SK-MEL-5 (cell line): ENCODE measurements around the gene HOXC4. TPM values are rescaled to one million over a fixed set of nuclear protein-coding genes. Genes with fewer than 3 reads are reported as not detected.
A peak's percentile ranks its signal among the peaks of the same experiment; 100 is the strongest.
"Not testable (repeated sequence)": the region's sequence is repeated elsewhere in the genome, so short reads cannot be mapped to it uniquely, and the experiment has no call there.

Experiments
- DNase-seq: peaks from one replicate; pipeline ENCODE4 v3.0.0-alpha.2; 2016; ENCODE audit warnings: low read depth, low spot score
- in situ Hi-C: cut with HindIII; loops from 2 replicates; pipeline ENCODE4 v1.10.0; 2016; ENCODE audit warnings: low sequenced_read_pairs, high pct_unique_total_duplicates, low pct_unique_long_range_greater_than_20kb
- total RNA-seq: library from RNA; depleted of rRNA; stranded (reverse); fragments of >200 nt; shearing (Covaris generic); gene quantifications from 2 replicates; pipeline ENCODE4 v1.2.3, GENCODE V29; 2014

The HOXC4 gene
- total RNA-seq, 1 experiment from 2014 or later, result 2.4 TPM

DNA sequence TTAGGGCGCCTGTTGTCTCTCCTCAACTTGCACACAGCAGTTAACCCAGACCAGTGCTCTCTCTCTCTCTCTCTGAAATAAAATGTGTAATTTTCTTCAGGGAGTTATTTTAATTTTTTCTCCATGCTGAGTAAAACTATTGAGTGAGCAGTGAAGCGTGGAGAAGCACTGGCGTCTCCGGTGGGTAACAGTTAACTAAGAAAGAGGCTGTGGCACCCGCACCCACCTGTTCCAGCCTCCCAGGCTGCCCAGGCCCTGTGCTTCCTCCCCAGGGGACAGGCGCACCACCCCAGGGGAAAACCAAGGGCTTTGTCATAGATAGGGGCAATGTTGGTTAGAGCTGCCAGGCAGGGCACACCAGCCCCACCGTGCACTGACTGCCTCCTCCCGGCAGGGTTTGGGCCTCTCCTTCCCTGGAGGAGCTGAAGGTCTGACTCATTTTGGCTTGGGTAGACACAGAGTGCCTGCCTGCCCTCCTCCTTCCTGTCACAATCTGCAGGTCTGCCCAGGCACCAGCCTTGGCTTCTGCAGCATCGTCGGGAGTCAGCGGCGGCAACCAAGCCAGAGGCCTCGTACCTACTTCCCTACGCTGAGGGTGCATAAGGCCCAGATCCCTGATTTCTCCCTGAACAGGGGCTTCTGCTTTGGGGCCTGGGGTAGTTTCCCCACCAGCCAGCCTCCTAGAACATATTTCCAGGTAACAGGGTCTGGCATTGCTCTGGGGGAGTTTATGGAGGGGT is 16.8 kb upstream of the HOXC4 start:
- in situ Hi-C loops, result no loop called here
- peak; percentile 25 for DNase-seq

DNA sequence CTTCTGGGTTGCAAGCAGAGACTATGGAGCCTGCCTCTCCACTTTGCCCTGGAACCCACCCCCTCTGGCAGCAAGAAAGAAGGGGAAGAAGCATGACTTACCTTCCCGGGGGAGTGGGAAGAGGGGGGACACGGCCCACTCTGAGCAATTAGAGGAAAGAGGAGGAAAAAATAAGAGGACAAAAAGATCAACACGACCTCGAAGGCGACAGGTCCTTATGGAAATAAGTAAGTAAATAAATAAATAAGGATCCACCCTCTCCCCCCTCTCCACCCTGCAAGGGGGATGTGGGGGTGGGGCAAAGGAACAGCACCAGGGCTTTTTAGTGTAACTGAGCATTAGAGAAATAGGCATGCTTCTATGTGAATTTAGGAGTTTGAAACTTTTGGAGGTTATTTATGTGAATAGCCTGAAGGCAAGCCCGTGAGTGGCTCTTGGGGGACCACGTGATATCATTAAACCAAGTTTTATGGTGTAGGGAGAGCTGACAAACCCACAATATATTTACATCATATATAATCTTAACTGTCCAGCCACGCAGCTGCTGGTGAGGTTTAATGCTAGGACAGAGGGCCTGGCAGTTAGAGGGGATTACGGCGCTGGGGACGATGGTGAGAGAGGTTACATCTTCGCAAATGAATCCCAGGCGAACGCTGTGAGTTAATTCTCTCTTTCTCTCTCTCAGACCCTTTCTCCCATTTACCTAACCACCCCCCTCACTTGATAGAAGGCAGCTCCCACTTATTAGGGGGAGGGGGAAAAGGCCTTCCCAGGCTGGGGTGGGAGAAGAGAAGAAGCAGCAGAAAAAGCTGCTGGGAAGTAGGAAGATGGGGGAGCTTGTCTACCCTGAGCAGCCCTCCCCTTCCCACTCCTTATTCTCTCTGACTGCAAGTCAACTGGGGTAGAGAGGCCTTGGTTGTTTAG is 16.0 kb upstream of the HOXC4 start:
- in situ Hi-C loops, result no loop called here

GRCh38 chr12:54038284-54038870 is 15.3 kb upstream of the HOXC4 start:
- in situ Hi-C loops, result no loop called here
- DNase-seq, result no peak

More for the DNA sequence above, 16.0 kb upstream of the HOXC4 start:
- DNase-seq, result no peak

DNA sequence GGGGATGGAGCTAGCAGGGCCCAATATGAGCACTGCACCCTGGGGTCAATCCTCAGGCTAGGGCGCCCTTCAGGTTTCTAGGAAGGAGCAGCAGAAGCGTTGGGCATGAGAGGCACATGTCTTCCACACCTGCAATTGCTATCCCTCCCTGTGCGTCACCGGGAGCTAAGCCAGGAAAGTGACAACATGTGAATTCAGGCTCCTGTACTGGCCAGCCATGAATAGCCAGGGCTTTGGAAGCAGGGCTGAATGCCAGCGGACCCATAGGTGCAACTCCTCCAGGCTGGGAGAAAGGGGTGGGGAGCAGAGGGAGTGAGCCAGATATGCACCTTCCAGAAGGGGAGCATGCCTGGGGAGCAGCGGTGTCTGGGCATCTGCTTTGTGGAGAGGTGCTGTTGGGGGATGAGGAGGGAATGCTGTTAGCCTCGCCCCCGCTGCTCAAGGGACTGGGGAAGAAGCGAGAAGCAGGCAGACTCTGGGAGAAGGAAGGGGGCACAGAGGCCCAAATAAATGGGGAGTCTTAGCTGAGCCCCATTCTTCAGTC is 14.7 kb upstream of the HOXC4 start:
- in situ Hi-C loops, result no loop called here
- no peak for DNase-seq

DNA sequence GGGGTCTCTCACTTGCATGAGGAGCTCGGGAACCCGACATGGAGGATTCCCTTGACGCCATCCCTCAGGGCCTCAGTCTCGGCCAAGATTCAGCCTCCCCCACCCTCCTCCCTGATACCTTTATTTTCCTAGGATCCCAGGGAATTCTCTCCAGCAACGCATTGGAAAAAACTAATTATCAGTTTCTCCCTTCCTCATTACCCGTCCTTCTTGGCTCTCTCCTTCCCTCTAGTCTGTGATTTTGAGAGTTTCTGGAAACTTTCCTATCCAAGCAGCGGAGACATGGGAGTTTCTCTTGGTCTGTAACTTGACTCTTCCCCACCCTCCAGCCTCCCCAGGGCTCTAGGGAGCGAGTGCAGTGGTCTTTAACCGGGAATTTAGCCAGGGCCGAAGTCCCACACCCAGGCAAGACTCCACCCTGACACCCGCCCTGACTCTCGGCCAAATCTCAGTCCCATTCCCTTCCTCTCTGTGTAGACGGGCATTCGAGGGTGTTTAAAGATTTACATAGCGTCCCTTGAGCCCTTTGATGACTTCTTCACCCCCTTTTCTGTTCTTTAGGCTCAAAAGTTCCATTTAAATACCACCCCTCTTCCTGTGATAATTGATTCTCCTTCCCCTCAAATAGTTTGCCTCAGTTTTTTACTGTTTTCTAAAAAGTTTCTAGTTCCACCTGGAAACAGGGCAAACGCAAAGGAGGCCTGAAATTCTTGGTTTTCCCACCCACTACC is 14.1 kb upstream of the HOXC4 start:
- no peak for DNase-seq
- in situ Hi-C loops, result no loop called here

- in situ Hi-C loops, result no loop called here
- peak; percentile 55 for DNase-seq
These were observed 13.5 kb upstream of the HOXC4 start for GRCh38 chr12:54040148-54040494.

GRCh38 chr12:54040648-54041047 is 13.0 kb upstream of the HOXC4 start:
- in situ Hi-C loops, result no loop called here

DNA sequence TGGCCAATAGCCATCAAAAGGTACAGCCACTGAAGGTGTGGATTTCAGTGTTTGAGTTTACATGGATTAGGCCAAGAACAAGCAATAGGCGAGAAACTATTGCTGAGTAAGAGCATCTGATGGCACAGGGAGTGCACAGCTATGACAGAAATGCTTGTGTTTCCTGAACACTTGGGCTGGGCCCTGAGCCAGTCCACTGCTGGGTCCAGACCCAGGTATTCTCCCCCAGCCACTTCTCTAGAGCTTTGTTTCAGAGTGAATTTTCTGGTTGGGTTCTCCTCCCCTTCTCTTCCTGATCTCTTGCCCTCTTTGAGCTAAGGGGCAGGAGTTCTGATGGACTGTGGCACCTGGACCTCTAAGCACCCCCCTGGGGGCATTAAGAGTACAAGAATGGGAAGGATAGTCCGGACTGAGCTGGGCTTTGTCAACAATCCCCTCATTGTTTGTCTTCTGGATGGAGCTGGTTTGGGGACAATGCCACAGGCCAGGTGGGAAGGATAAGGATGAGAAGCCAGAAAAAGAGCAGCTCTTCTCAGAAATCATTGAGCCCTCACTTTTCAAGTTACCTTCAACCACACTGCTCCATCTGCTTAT is 12.4 kb upstream of the HOXC4 start:
- no peak for DNase-seq
- in situ Hi-C loops, result no loop called here

More at GRCh38 chr12:54040648-54041047, 13.0 kb upstream of the HOXC4 start:
- no peak for DNase-seq

- in situ Hi-C loops, DNase-seq: not testable (repeated sequence)
These were observed 11.6 kb upstream of the HOXC4 start for GRCh38 chr12:54042033-54042432.

GRCh38 chr12:54042970-54043853 is 10.4 kb upstream of the HOXC4 start:
- no peak for DNase-seq
- in situ Hi-C loops, result no loop called here

DNA sequence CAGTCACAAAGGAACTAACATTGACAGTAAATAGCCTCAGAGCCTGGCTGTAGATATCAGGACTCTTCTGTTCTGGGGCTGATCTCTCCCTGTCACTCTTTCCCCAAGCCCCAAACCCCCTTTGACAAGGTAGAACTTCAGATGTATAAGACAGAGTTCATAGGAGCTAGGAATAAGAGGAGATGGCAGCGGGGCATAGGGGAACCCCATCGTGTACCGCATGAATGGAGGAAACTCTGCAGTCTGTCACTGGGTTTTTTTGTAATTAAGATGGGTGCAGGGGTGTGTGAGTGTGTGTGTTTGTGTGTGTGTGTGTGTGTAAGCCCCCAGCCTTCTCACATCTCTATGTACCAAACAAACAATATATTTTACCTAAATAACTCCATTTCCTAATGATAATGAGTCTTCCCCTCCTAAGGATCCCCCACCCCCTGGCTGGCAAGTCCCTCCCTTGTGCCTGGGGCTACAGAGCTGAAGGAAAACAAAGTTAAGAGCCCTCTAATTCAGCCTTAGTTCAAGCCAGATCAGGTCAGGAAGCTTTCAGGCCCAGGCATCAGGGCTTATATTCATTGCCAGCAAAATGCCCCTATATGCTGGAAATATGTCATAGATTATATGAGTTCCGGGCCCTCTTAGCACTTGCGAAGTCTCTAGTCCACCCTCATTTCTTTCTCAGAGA is 9.1 kb upstream of the HOXC4 start:
- DNase-seq, result no peak
- in situ Hi-C loops, result no loop called here

DNA sequence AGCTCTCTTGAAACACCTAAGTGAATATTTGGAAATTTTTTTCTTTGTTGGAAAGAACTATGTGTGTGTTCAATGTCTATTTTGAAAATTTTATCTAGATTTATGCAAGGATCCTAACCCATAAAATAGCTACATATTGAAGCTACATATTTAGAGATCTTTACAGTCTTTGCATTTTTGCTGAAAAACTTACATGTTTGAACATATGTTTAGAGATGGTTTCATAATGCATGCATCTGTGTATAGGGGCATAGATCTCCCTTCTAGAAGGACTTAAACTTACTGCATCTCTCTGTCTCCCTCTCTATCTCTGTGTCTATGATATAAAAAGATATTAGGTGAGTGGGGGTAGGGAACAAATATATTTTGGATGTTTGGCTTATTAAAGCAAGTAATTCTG is 8.2 kb upstream of the HOXC4 start:
- in situ Hi-C loops, result no loop called here
- no peak for DNase-seq

- no peak for DNase-seq
- in situ Hi-C loops, result no loop called here
These were observed 7.6 kb upstream of the HOXC4 start for GRCh38 chr12:54045868-54046521.

- in situ Hi-C loops, result no loop called here
- DNase-seq, result no peak
These were observed 6.9 kb upstream of the HOXC4 start for GRCh38 chr12:54046809-54047159.

- no peak for DNase-seq
- in situ Hi-C loops, result no loop called here
These were observed 6.3 kb upstream of the HOXC4 start for GRCh38 chr12:54047160-54047963.
